Effector CD8-positive, alpha-beta T cell (primary cell): Measurements from ENCODE around the gene IGFBP4.

Source experiments
- DNase-seq: peaks from one replicate; lab custom pipeline; 2025; lab: John Stamatoyannopoulos, UW

IGFBP4 gene

DNA sequence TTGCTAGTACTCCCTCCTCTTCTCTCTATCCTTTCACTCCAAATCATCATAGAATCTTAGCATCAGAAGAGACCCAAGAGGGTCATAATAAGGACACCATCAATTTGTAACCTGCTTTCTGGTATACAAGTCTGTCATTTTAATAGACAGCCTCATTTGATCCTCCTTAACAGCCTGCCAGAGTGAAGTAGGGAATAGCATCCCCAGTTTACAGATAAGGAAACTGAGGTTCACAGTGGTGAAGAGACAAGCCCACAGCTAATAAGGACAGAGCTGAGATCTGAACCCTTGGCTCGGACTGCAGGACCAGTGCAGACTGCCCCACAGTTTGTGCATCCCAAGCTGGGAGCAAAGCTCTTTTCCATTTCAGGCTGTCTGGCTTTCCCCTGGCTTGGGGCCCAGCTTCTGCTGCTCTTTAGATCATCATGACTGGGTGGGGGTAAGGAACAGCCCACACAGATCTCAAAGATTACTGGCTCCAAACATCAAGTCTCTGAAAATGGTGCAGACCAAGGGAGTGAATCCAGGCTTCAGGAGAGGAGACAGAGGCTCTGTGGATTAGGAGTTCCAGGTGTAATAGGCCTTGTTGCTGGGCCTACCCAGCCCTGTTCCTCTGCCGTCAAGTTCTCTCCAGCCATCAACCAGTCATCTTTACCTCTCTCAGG lies 10.3 kb upstream of the IGFBP4 start:
- no peak for DNase-seq

GRCh38 chr17:40433551-40434415 lies 9.5 kb upstream of the IGFBP4 start:
- DNase-seq = no peak

DNA sequence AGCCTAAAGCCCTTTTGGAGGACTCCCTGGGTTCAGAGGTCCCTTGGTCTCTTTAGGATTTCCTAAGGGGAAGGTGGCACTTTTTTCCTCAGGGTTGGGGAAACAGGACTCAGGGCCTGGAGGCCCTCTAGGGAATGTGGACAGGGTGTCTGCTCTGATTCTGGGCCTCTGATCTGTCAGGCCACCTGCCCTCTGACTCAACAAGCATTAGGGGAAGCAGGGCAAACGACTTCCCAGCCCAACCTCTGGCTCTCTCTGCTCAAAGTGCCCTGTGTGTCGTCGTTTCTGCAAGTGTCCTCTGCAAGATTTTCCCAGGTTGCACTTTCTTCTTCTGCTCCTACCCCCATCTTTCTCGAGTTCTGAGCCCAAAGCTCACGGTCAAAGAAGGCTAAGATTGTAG lies 6.6 kb upstream of the IGFBP4 start:
- DNase-seq = no peak

DNA sequence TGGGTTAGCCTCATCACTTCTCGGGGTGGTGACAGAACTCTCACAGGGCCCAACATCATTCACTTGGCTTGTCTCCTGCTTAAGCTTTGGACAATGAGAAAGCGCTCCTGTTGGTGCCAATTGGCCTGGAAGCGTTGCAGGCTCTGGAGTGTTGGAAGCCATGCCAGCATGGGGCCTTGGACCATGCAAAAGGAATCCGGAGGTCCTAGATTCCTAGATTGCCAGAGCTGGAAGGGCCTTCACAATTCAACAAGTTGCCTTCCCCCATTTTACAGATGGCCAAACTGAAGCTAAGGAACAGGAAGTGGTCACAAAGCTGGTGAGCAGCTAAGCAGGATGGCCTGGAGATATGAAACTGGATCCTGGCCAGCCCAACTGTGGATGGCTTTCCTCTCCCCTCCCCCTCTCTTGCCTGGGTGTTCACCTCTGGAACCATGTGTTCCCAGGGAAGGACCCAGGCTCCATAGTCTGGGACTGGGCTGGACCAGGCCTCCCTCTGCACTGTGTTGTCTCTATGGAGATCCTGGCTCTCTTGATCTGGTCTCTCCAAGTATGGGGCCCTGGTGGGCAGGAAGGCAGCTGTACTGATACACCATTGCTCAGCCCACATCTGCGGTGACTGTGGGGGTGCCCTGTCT lies 6.0 kb upstream of the IGFBP4 start:
- no peak for DNase-seq

DNA sequence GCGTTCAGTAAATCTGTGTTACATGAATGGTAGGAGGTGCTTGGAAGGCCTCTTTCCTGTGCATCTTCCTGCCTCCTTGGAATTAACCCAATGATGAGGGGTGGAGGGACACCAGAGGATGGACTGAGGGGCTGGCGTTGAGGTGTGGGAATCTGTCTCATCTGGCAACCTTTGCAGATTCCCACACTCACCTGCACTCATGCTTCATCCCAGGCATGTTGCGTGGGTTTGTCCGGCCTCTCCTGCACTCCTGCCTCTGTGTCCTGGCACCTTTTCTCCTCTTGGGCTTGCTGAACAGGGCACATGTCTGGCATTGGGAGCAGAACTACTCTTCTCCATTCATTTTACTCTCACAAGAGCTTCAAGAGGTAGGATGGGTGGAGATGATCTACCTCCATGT lies 3.1 kb upstream of the IGFBP4 start:
- DNase-seq = no peak

- DNase-seq = no peak
Observed at GRCh38 chr17:40442392-40443195, 656 bp upstream of the IGFBP4 start.

DNA sequence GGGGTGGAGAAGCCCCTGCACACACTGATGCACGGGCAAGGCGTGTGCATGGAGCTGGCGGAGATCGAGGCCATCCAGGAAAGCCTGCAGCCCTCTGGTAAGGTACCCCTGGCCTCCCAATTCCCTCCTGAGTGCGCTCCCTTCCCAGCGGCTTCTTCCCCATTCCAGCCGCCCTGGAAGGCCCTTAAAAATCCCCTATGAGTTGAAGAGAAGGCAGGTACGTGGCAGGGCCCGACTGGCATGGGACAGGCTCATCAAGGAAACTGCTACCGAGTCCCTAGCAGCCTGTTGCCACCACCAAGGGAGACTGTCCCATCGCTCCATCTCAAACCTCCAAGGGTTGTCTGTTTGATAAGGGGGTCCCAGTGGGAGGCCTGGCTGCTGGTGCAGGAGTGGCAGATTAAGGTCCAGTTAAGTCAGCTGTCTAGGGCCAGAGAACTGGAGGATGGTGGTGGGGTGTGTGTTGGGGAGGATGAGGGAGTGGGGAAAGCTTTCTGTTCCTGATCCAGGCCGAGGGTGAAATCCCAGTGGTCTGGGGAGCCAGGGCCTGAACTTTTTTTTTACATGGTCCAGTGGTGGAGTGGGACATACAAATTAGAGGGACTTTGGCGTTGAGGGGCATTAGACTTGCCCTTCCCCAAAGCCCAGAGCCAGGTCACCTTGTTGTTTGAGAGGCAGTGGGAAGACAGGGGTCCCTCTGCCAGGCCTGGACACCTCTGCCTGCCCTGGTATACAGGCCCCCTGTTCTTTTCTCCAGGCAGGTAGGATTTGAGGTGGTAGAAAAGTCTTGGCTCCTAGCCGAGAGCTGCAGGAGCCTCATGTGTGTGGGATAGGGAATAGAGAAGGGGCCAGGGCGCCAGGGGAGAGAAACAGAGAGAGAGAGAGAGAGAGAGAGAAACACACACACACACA lies 994 bp downstream of the IGFBP4 start:
- DNase-seq = no peak

GRCh38 chr17:40445751-40446468 lies 2.7 kb downstream of the IGFBP4 start:
- DNase-seq = no peak

- no peak for DNase-seq
Observed at GRCh38 chr17:40447148-40447644, 3.9 kb downstream of the IGFBP4 start.

- no peak for DNase-seq
Observed at GRCh38 chr17:40447806-40448205, 4.6 kb downstream of the IGFBP4 start.

GRCh38 chr17:40448213-40448638 lies 5.0 kb downstream of the IGFBP4 start:
- DNase-seq = no peak

DNA sequence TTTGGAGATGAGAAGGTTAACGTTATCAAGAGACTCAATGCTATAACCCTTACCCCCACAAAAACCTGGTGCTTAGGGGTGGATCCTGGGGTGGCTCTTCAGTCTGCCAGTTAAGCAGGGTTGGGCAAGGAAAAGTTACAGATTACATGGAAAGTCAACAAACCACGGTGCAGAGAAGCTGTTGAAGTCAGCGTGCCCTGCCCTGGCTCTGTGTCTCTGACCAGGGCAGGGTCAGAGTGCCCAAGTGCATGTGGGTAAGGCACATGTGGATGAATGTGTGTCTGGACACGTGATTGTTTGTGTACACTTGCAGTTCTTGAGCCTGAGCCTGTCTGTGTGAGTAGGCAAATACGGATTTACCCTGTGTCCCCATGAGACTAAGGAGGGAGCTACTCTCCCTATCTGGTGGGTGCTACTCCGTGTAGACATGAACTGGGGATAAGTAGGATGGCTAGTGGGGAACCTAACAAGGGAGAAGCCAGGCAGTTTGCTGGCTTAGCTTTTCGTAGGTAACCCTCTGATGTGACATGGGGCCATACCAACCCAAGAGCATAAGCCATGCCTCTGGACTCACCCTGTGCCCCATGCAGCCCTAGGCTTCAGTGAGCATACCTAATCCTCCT lies 5.5 kb downstream of the IGFBP4 start:
- DNase-seq = no peak

- DNase-seq = no peak
Observed at GRCh38 chr17:40450175-40450574, 6.9 kb downstream of the IGFBP4 start.

GRCh38 chr17:40451420-40451819 lies 8.2 kb downstream of the IGFBP4 start:
- DNase-seq = no peak

GRCh38 chr17:40452216-40452787 lies 9.1 kb downstream of the IGFBP4 start:
- no peak for DNase-seq

DNA sequence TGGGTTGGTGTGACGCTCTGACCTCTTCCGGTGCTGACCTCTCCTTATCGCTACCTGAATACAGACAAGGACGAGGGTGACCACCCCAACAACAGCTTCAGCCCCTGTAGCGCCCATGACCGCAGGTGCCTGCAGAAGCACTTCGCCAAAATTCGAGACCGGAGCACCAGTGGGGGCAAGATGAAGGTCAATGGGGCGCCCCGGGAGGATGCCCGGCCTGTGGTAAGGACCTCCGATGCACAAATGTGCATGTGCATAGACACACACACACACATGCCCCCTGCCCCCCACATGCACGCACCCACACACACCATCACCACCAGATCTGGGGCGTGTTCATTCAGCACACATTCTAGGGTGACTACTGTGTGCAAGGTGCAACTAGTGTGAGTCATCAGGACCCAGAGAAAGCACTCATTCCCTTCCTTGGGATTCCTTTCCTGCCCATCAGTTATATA lies 9.7 kb downstream of the IGFBP4 start:
- no peak for DNase-seq

DNA sequence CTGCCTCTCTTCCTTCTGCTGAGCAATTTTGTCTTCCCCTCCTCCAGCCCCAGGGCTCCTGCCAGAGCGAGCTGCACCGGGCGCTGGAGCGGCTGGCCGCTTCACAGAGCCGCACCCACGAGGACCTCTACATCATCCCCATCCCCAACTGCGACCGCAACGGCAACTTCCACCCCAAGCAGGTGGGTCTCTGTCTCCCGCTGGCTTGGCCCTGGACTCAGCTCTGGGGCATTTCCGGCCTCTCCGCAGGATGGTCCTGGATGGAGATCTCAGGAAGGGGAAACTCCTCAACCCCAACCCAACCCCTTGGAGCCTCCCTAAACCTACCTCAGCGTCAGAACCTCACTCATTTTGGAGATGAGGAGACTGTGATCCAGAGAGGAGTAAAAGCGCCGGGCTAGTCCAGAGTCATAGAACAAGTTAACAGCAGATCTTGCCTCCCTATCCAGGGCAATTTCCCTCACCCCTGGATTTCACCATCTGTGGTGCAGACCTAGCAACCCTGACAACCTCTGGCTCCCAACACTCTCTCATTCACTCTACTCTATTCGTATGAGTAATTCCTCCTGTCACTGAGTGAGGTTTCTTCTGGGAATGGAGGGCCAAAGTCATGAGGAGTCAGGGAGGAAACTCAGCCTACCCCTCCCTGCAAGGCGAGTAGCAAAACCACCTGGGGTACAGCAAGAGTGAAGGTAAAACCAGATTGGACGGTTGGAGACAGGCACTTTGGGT lies 10.8 kb downstream of the IGFBP4 start:
- no peak for DNase-seq

- no peak for DNase-seq
Observed at GRCh38 chr17:40454613-40454995, 11.4 kb downstream of the IGFBP4 start.
